HepG2 (cell line): ENCODE measurements around the gene TRMU. TPM values are rescaled to one million over a fixed set of nuclear protein-coding genes. Genes with fewer than 3 reads are reported as not detected.

Source experiments
- ATAC-seq: fragments of 200-7000 bp; cut with Tn5 transposase; 3 replicates; pipeline ENCODE4 v1.9.1; 2020; ENCODE audit warnings: mild to moderate bottlenecking, moderate library complexity
- BruUV-seq: library from RNA; stranded (reverse); fragments of 400-500 nt; replicated peaks from 2 replicates; lab custom pipeline; 2021; lab: Mats Ljungman, UMichigan
- CTCF ChIA-PET: fragments of 300-600 bp; formaldehyde crosslinking; extraction: SDS; loops from one replicate; lab custom pipeline; 2021; ENCODE audit warnings: low total read pairs, inconsistent platforms, low intra/inter-chr PET ratio; lab: Yijun Ruan, JAX
- POLR2A ChIA-PET: fragments of 350-600 bp; sonication (Branson Sonifier 250); formaldehyde crosslinking; loops from one replicate; lab custom pipeline; 2020; ENCODE audit warnings: antibody characterized with exemption, inconsistent platforms; lab: Yijun Ruan, JAX
- DNase-seq: peaks from one replicate; pipeline ENCODE4 v3.0.0-alpha.2; 2015; ENCODE audit warnings: low spot score
- FAIRE-seq: peaks from 3 replicates; lab custom pipeline; 2011; peaks lifted over from hg19 to GRCh38; lab: Jason Lieb, UNC
- H2AFZ ChIP-seq: one replicate; pipeline ENCODE4 v1.6.1; 2011; ENCODE audit warnings: low read length, inconsistent platforms
- H3K27ac ChIP-seq: fragments of 300-600 bp; 3 replicates; pipeline ENCODE4 v1.8.0; 2011; ENCODE audit warnings: mixed run types, mild to moderate bottlenecking, mixed read lengths, low read length, inconsistent platforms; ENCODE audit not compliant: insufficient read depth; ENCODE audit errors: extremely low read length
- H3K27me3 ChIP-seq, 2 experiments: fragments of 200-600 bp in 1 of 2; 2 replicates in 1 of 2; 3 replicates in 1 of 2; pipeline versions ENCODE4 v1.6.0 to v1.8.0; 2011; ENCODE audit warnings: low read length in 2 of 2, mild to moderate bottlenecking in 2 of 2, moderate library complexity in 2 of 2, inconsistent platforms in 1 of 2; ENCODE audit not compliant: insufficient read depth in 2 of 2, control insufficient read depth in 1 of 2
- H3K36me3 ChIP-seq, 2 experiments: fragments of 200-600 bp in 1 of 2; replicated peaks in 1 of 2; 2 replicates in 1 of 2; 3 replicates in 1 of 2; pipeline versions ENCODE4 v1.5.1 to v1.8.0; 2011; ENCODE audit warnings: low read length in 2 of 2, inconsistent platforms in 1 of 2; ENCODE audit not compliant: insufficient read depth in 2 of 2, control insufficient read depth in 1 of 2
- H3K4me1 ChIP-seq: 2 replicates; pipeline ENCODE4 v1.5.1; 2012; ENCODE audit warnings: low read length, inconsistent platforms; ENCODE audit not compliant: insufficient read depth
- H3K4me2 ChIP-seq: 2 replicates; pipeline ENCODE4 v1.6.0; 2011; ENCODE audit warnings: low read depth, low read length, inconsistent platforms
- H3K4me3 ChIP-seq, 3 experiments: fragments of 200-600 bp in 1 of 3; sonication (generic), shearing (Covaris generic) in 1 of 3; replicated peaks in 1 of 3; 2 replicates each; pipeline ENCODE4 v1.5.1; 2011 to 2016; ENCODE audit warnings: low read length in 3 of 3, inconsistent platforms in 2 of 3, low read depth in 2 of 3, mild to moderate bottlenecking in 2 of 3, control low read depth in 1 of 3, mixed read lengths in 1 of 3; ENCODE audit not compliant: insufficient read depth in 1 of 3
- H3K79me2 ChIP-seq: one replicate; pipeline ENCODE4 v1.6.1; 2011; ENCODE audit warnings: low read length, inconsistent platforms; ENCODE audit not compliant: insufficient read depth
- H3K9ac ChIP-seq: 2 replicates; pipeline ENCODE4 v1.6.0; 2011; ENCODE audit warnings: mild to moderate bottlenecking, low read depth, low read length, inconsistent platforms; ENCODE audit not compliant: insufficient read depth
- H3K9me3 ChIP-seq: 2 replicates; pipeline ENCODE4 v1.5.1; 2012; ENCODE audit warnings: mild to moderate bottlenecking, low read length
- H4K20me1 ChIP-seq: 2 replicates; pipeline ENCODE4 v1.6.0; 2011; ENCODE audit warnings: inconsistent platforms, mild to moderate bottlenecking, low read length, moderate library complexity; ENCODE audit not compliant: insufficient read depth
- AKNA ChIP-seq: sonication (generic); formaldehyde crosslinking; IDR thresholded peaks from 2 replicates; pipeline ENCODE4 v1.4.0; 2020; ENCODE audit warnings: missing genetic modification reagents, borderline replicate concordance
- CENPX ChIP-seq: sonication (generic); formaldehyde crosslinking; IDR thresholded peaks from 2 replicates; pipeline ENCODE4 v1.9.0; 2021; ENCODE audit warnings: mild to moderate bottlenecking, missing genetic modification reagents, moderate library complexity
- DBP ChIP-seq: sonication (generic); formaldehyde crosslinking; IDR thresholded peaks from 2 replicates; pipeline ENCODE4 v1.4.0; 2020; ENCODE audit warnings: missing genetic modification reagents; ENCODE audit errors: not compliant biosample characterization
- FOXC1 ChIP-seq: sonication (generic); formaldehyde crosslinking; IDR thresholded peaks from 2 replicates; pipeline ENCODE4 v1.8.0; 2022; ENCODE audit warnings: mild to moderate bottlenecking, missing genetic modification reagents, borderline replicate concordance
- HDAC6 ChIP-seq: fragments of 200-600 bp; sonication (generic); IDR thresholded peaks from 2 replicates; pipeline ENCODE4 v1.7.0; 2017; ENCODE audit warnings: mild to moderate bottlenecking, antibody characterized with exemption, low read length, low read depth
- HHEX ChIP-seq: IDR thresholded peaks from 2 replicates; pipeline ENCODE4 v1.6.1; 2016; ENCODE audit warnings: control low read depth
- LRRFIP1 ChIP-seq: sonication (generic); formaldehyde crosslinking; conservative IDR thresholded peaks from 2 replicates; pipeline ENCODE4 v1.4.0; 2020; ENCODE audit warnings: missing genetic modification reagents
- NR1H2 ChIP-seq: sonication (generic); formaldehyde crosslinking; IDR thresholded peaks from 2 replicates; pipeline ENCODE4 v1.8.1; 2022; ENCODE audit warnings: low read depth, missing genetic modification reagents, borderline replicate concordance
- TCF12 ChIP-seq, 2 experiments: fragments of 450-650 bp in 1 of 2; sonication (generic) in 1 of 2; formaldehyde crosslinking in 1 of 2; IDR thresholded peaks; 2 replicates each; pipeline versions ENCODE4 v1.6.1 to v1.8.0; 2017 to 2022; ENCODE audit warnings: antibody characterized with exemption in 1 of 2, mild to moderate bottlenecking in 1 of 2, missing genetic modification reagents in 1 of 2, moderate library complexity in 1 of 2
- TFAP4 ChIP-seq: sonication (generic); IDR thresholded peaks from 2 replicates; pipeline ENCODE4 v1.6.1; 2016; ENCODE audit warnings: low read depth, borderline replicate concordance
- ZBTB1 ChIP-seq: sonication (generic); formaldehyde crosslinking; IDR thresholded peaks from 2 replicates; pipeline ENCODE4 v1.4.0; 2020; ENCODE audit warnings: missing genetic modification reagents, borderline replicate concordance
- ZBTB8A ChIP-seq: sonication (generic); formaldehyde crosslinking; IDR thresholded peaks from 2 replicates; pipeline ENCODE4 v1.4.0; 2020; ENCODE audit warnings: mild to moderate bottlenecking, low read depth, missing genetic modification reagents, borderline replicate concordance
- ZFP1 ChIP-seq: IDR thresholded peaks from 2 replicates; pipeline ENCODE4 v1.6.1; 2016
- ZNF605 ChIP-seq: sonication (generic); formaldehyde crosslinking; IDR thresholded peaks from 2 replicates; pipeline ENCODE4 v1.8.0; 2022; ENCODE audit warnings: mild to moderate bottlenecking, missing genetic modification reagents
- ZNF737 ChIP-seq: sonication (generic); formaldehyde crosslinking; IDR thresholded peaks from 2 replicates; pipeline ENCODE4 v1.5.0; 2020; ENCODE audit warnings: missing genetic modification reagents, mild to moderate bottlenecking, borderline replicate concordance
- ZNF816 ChIP-seq: sonication (generic); formaldehyde crosslinking; IDR thresholded peaks from 2 replicates; pipeline ENCODE4 v1.8.0; 2022; ENCODE audit warnings: missing genetic modification reagents, mild to moderate bottlenecking, borderline replicate concordance
- WGBS: methylation state at CpG from one replicate; pipeline ENCODE4 v1.1.6; 2017; ENCODE audit warnings: low lambda C conversion rate; 5-methylcytosine and 5-hydroxymethylcytosine counted together
- in situ Hi-C: cut with HindIII; loops from 2 replicates; pipeline ENCODE4 v1.10.0; 2017; ENCODE audit warnings: low pct_unique_long_range_greater_than_20kb; ENCODE audit not compliant: extremely low pct_ligation_motif_present
- intact Hi-C: fragments of 100-400 bp; cut with micrococcal nuclease; formaldehyde crosslinking; loops from one replicate; pipeline ENCODE4 v1.10.0; 2022; ENCODE audit not compliant: unreplicated experiment
- polyA plus RNA-seq, 8 experiments: library from polyadenylated mRNA; depleted of rRNA in 3 of 8; stranded (reverse) in 7 of 8; unstranded in 1 of 8; fragments of >200 nt; fragmentation: Illumina TruSeq in 4 of 8; extraction: Trizol in 4 of 8; gene quantifications; 2 replicates each; pipeline versions ENCODE4 v1.2.1 to v1.2.3, GENCODE V29; 2011 to 2016; ENCODE audit warnings: low read depth in 4 of 8, missing spikeins in 1 of 8, mixed read lengths in 1 of 8; ENCODE audit not compliant: insufficient read depth in 1 of 8
- total RNA-seq, 5 experiments: library from RNA; depleted of rRNA; stranded (reverse); fragments of >200 nt; fragmentation: Illumina TruSeq; extraction: Trizol; gene quantifications; 2 replicates each; pipeline ENCODE4 v1.2.3, GENCODE V29; 2016; ENCODE audit warnings: low read depth in 1 of 5

TRMU gene
- total and polyA plus RNA-seq, 2 of the 13 experiments (the other 11 are each of a cell fraction or from before 2014, with no cell fraction given) = 31.0 to 50.2 TPM

GRCh38 chr22:46397951-46398350 lies 62.4 kb downstream of the TRMU start:
- DNase-seq (no peak), FAIRE-seq (no peak), ATAC-seq (no peak)
- peaks cover 5% of the 10 kb centered on the region; the same call in 1 of the 2 replicates for H3K4me1 ChIP-seq
- no peak overlapping the region for H3K27ac ChIP-seq
- CTCF ChIA-PET = no interaction called here
- no peak overlapping the region for H2AFZ ChIP-seq
- no peak overlapping the region for H3K4me2 ChIP-seq
- no peaks in the 10 kb centered on the region for H3K9me3 ChIP-seq
- H3K9ac ChIP-seq = no peak overlapping the region
- H3K36me3 ChIP-seq = no peaks in the 10 kb centered on the region
- H4K20me1 ChIP-seq = no peaks in the 10 kb centered on the region
- in situ Hi-C loops (no loop called here), intact Hi-C loops (loop anchor here (5.0 kb wide), 1 partner anchor 379 kb away; no protein-coding TSS in a partner anchor)
- BruUV-seq = no TSS peak
- POLR2A ChIA-PET = no interaction called here
- H3K27me3 ChIP-seq = no peaks in the 10 kb centered on the region; a peak in 1 of 5 replicates
- 54% methylated on average over 12 of the region's 19 CpGs for WGBS
- no peaks in the 10 kb centered on the region for H3K79me2 ChIP-seq
- H3K4me3 ChIP-seq = no peak overlapping the region
- TF ChIP-seq FOXC1 (CRISPR knock-in tag) = no peak
- TF ChIP-seq TCF12 (IDR thresholded peaks at IDR 0.05) = no peak
- TF ChIP-seq TCF12 (CRISPR knock-in tag; IDR thresholded peaks at IDR 0.05) = no peak
- no peak for TF ChIP-seq HDAC6
- no peak for TF ChIP-seq ZBTB8A
- no peak for TF ChIP-seq LRRFIP1 (CRISPR knock-in tag)
- TF ChIP-seq ZNF737 (CRISPR knock-in tag) = no peak
- TF ChIP-seq NR1H2 (CRISPR knock-in tag) = no peak
- TF ChIP-seq ZBTB1 = no peak
- TF ChIP-seq AKNA (CRISPR knock-in tag) = no peak
- TF ChIP-seq ZFP1 (CRISPR knock-in tag) = no peak
- TF ChIP-seq HHEX (CRISPR knock-in tag) = no peak
- TF ChIP-seq ZNF816 (CRISPR knock-in tag) = no peak
- TF ChIP-seq CENPX (CRISPR knock-in tag) = no peak
- no peak for TF ChIP-seq TFAP4
- TF ChIP-seq ZNF605 (CRISPR knock-in tag) = no peak
- no peak for TF ChIP-seq DBP (CRISPR knock-in tag)
